HepG2 (cell line): Measurements from ENCODE around the gene SMTNL1.

Experiments used
- HNRNPLL ChIP-seq: fragments of 200-400 bp; formaldehyde crosslinking; IDR thresholded peaks from 2 replicates; pipeline ENCODE4 v1.6.1; 2017; ENCODE audit warnings: mild to moderate bottlenecking, low read depth, low read length; ENCODE audit not compliant: poor library complexity, severe bottlenecking
- ZIK1 ChIP-seq: sonication (generic); formaldehyde crosslinking; IDR thresholded peaks from 2 replicates; pipeline ENCODE4 v1.5.0; 2020; ENCODE audit warnings: mild to moderate bottlenecking, low read depth, missing genetic modification reagents, borderline replicate concordance
- ZNF672 ChIP-seq: sonication (generic); formaldehyde crosslinking; IDR thresholded peaks from 2 replicates; pipeline ENCODE4 v1.8.1; 2022; ENCODE audit warnings: missing genetic modification reagents

GRCh38 chr11:57598831-57599155 lies 61.4 kb downstream of the SMTNL1 start:
- no peak for TF ChIP-seq ZIK1
- TF ChIP-seq ZNF672 (CRISPR knock-in tag): no peak
- TF ChIP-seq HNRNPLL: no peak
